IMR-90 (cell line): ENCODE results near the gene RIC3. TPM values are rescaled to one million over a fixed set of nuclear protein-coding genes. Genes with fewer than 3 reads are reported as not detected.

Source experiments
- ATAC-seq: fragments of 200-7000 bp; cut with Tn5 transposase; 2 replicates; pipeline ENCODE4 v1.9.1; 2020; ENCODE audit warnings: low read depth, mild to moderate bottlenecking, moderate library complexity
- BruUV-seq: library from RNA; stranded (reverse); fragments of 400-500 nt; replicated peaks from 2 replicates; lab custom pipeline; 2021; lab: Mats Ljungman, UMichigan
- CTCF ChIA-PET: fragments of 300-600 bp; formaldehyde crosslinking; extraction: SDS; loops from one replicate; lab custom pipeline; 2021; ENCODE audit warnings: antibody characterized with exemption; lab: Yijun Ruan, JAX
- POLR2A ChIA-PET: fragments of 300-600 bp; sonication (Branson Sonifier 250); formaldehyde crosslinking; loops from one replicate; lab custom pipeline; 2022; ENCODE audit warnings: antibody characterized with exemption; ENCODE audit not compliant: unreplicated experiment; lab: Charles Lee
- DNase-seq: peaks from one replicate; pipeline ENCODE4 v3.0.0; 2013
- H2AFZ ChIP-seq: replicated peaks from 2 replicates; pipeline ENCODE3; 2013; ENCODE audit warnings: low read length, mild to moderate bottlenecking; ENCODE audit not compliant: poor library complexity
- H2AK5ac ChIP-seq: 2 replicates; pipeline ENCODE4 v1.6.1; 2013; ENCODE audit warnings: low read depth, low read length, inconsistent platforms
- H2AK9ac ChIP-seq: replicated peaks from 2 replicates; pipeline ENCODE3; 2013; ENCODE audit warnings: mild to moderate bottlenecking, low read depth, low read length, moderate library complexity; ENCODE audit not compliant: poor library complexity
- H2BK120ac ChIP-seq: 2 replicates; pipeline ENCODE4 v1.6.1; 2013; ENCODE audit warnings: low read depth, low read length, inconsistent platforms
- H2BK15ac ChIP-seq: 3 replicates; pipeline ENCODE4 v1.6.1; 2013; ENCODE audit warnings: low read depth, low read length, inconsistent platforms
- H2BK20ac ChIP-seq: 2 replicates; pipeline ENCODE4 v1.6.1; 2013; ENCODE audit warnings: low read depth, mild to moderate bottlenecking, inconsistent platforms, low read length, moderate library complexity
- H2BK5ac ChIP-seq: 2 replicates; pipeline ENCODE4 v1.6.1; 2013; ENCODE audit warnings: mild to moderate bottlenecking, low read depth, low read length, inconsistent platforms; ENCODE audit not compliant: poor library complexity, severe bottlenecking
- H3K14ac ChIP-seq: replicated peaks from 2 replicates; pipeline ENCODE4 v1.6.1; 2013; ENCODE audit warnings: low read depth, low read length, inconsistent platforms
- H3K18ac ChIP-seq: 2 replicates; pipeline ENCODE4 v1.6.1; 2013; ENCODE audit warnings: low read depth, low read length, control low read depth
- H3K23ac ChIP-seq: 2 replicates; pipeline ENCODE4 v1.6.1; 2013; ENCODE audit warnings: low read depth, low read length, inconsistent platforms
- H3K27ac ChIP-seq: 2 replicates; pipeline ENCODE4 v1.5.1; 2013; ENCODE audit warnings: mild to moderate bottlenecking, control low read depth, low read length; ENCODE audit not compliant: insufficient read depth
- H3K27me3 ChIP-seq: 2 replicates; pipeline ENCODE4 v1.6.1; 2013; ENCODE audit warnings: low read length; ENCODE audit not compliant: control insufficient read depth, insufficient read depth
- H3K36me3 ChIP-seq: 2 replicates; pipeline ENCODE4 v1.6.1; 2013; ENCODE audit warnings: low read length, mixed read lengths; ENCODE audit not compliant: control insufficient read depth, insufficient read depth
- H3K4ac ChIP-seq: 2 replicates; pipeline ENCODE4 v1.6.1; 2013; ENCODE audit warnings: low read depth, low read length, inconsistent platforms
- H3K4me1 ChIP-seq: 2 replicates; pipeline ENCODE4 v1.6.1; 2013; ENCODE audit warnings: low read length, mixed read lengths; ENCODE audit not compliant: control insufficient read depth, insufficient read depth
- H3K4me2 ChIP-seq: 2 replicates; pipeline ENCODE4 v1.6.1; 2013; ENCODE audit warnings: low read depth, mild to moderate bottlenecking, control low read depth, low read length, moderate library complexity
- H3K4me3 ChIP-seq: 2 replicates; pipeline ENCODE4 v1.5.1; 2013; ENCODE audit warnings: low read depth, mild to moderate bottlenecking, control low read depth, low read length, moderate library complexity; ENCODE audit not compliant: insufficient read depth
- H3K56ac ChIP-seq: 2 replicates; pipeline ENCODE4 v1.6.1; 2013; ENCODE audit warnings: low read length, inconsistent platforms; ENCODE audit not compliant: insufficient read depth; ENCODE audit errors: extremely low read depth
- H3K79me1 ChIP-seq, 2 experiments: 2 replicates each; pipeline ENCODE4 v1.6.1; 2013; ENCODE audit warnings: low read length in 2 of 2, inconsistent platforms in 1 of 2, low read depth in 1 of 2
- H3K9ac ChIP-seq: 2 replicates; pipeline ENCODE4 v1.6.1; 2013; ENCODE audit warnings: low read depth, low read length, control low read depth
- H3K9me1 ChIP-seq: 2 replicates; pipeline ENCODE4 v1.6.1; 2013; ENCODE audit warnings: low read length, inconsistent platforms; ENCODE audit not compliant: insufficient read depth
- H3K9me3 ChIP-seq: 2 replicates; pipeline ENCODE4 v1.6.1; 2013; ENCODE audit warnings: low read length; ENCODE audit not compliant: control insufficient read depth, insufficient read depth
- H4K20me1 ChIP-seq: 2 replicates; pipeline ENCODE4 v1.6.1; 2013; ENCODE audit warnings: low read length, inconsistent platforms; ENCODE audit not compliant: insufficient read depth
- H4K5ac ChIP-seq: 2 replicates; pipeline ENCODE4 v1.6.1; 2013; ENCODE audit warnings: mild to moderate bottlenecking, low read depth, low read length, control low read depth
- H4K8ac ChIP-seq, 2 experiments: 2 replicates each; pipeline ENCODE4 v1.6.1; 2013; ENCODE audit warnings: low read depth in 2 of 2, low read length in 2 of 2, control low read depth in 1 of 2, inconsistent platforms in 1 of 2
- H4K91ac ChIP-seq: 2 replicates; pipeline ENCODE4 v1.6.1; 2013; ENCODE audit warnings: low read depth, low read length, inconsistent platforms; ENCODE audit not compliant: insufficient read depth
- BHLHE40 ChIP-seq: fragments of 150-350 bp; IDR thresholded peaks from 2 replicates; pipeline ENCODE4 v1.6.1; 2016; ENCODE audit warnings: mild to moderate bottlenecking, low read depth, low read length
- CEBPB ChIP-seq: IDR thresholded peaks from 2 replicates; pipeline ENCODE4 v1.6.1; 2012; ENCODE audit warnings: low read depth, low read length, improper control_type of control experiment
- CHD1 ChIP-seq: IDR thresholded peaks from 2 replicates; pipeline ENCODE4 v1.6.1; 2012; ENCODE audit warnings: low read depth, low read length, improper control_type of control experiment
- CTCF ChIP-seq: conservative IDR thresholded peaks from 2 replicates; pipeline ENCODE4 v1.5.1; 2012; ENCODE audit warnings: mild to moderate bottlenecking, low read depth, low read length, improper control_type of control experiment
- FOS ChIP-seq: fragments of 150-350 bp; IDR thresholded peaks from 2 replicates; pipeline ENCODE4 v1.6.1; 2016; ENCODE audit warnings: low read depth, low read length
- MAFK ChIP-seq: IDR thresholded peaks from 2 replicates; pipeline ENCODE4 v1.6.1; 2012; ENCODE audit warnings: low read depth, low read length, improper control_type of control experiment
- MAZ ChIP-seq: IDR thresholded peaks from 2 replicates; pipeline ENCODE4 v1.6.1; 2012; ENCODE audit warnings: low read depth, mild to moderate bottlenecking, low read length, improper control_type of control experiment, moderate library complexity, borderline replicate concordance
- MXI1 ChIP-seq: IDR thresholded peaks from 2 replicates; pipeline ENCODE4 v1.6.1; 2012; ENCODE audit warnings: low read depth, mild to moderate bottlenecking, low read length, moderate library complexity, borderline replicate concordance
- NFE2L2 ChIP-seq: fragments of 150-350 bp; IDR thresholded peaks from 2 replicates; pipeline ENCODE4 v1.6.1; 2016; ENCODE audit warnings: low read depth, mild to moderate bottlenecking, low read length
- POLR2A ChIP-seq: IDR thresholded peaks from 2 replicates; pipeline ENCODE4 v1.6.1; 2012; ENCODE audit warnings: mild to moderate bottlenecking, low read depth, low read length
- RAD21 ChIP-seq: IDR thresholded peaks from 2 replicates; pipeline ENCODE4 v1.6.1; 2012; ENCODE audit warnings: low read length, improper control_type of control experiment
- RCOR1 ChIP-seq: IDR thresholded peaks from 2 replicates; pipeline ENCODE4 v1.6.1; 2012; ENCODE audit warnings: mild to moderate bottlenecking, low read length, improper control_type of control experiment; ENCODE audit not compliant: insufficient replicate concordance
- RFX5 ChIP-seq: IDR thresholded peaks from 2 replicates; pipeline ENCODE4 v1.8.0; 2012; ENCODE audit warnings: low read depth, mild to moderate bottlenecking, low read length, moderate library complexity
- SMC3 ChIP-seq: fragments of 150-350 bp; IDR thresholded peaks from 2 replicates; pipeline ENCODE4 v1.6.1; 2016; ENCODE audit warnings: low read depth, mild to moderate bottlenecking, antibody characterized with exemption, low read length, moderate library complexity
- USF2 ChIP-seq: fragments of 150-350 bp; IDR thresholded peaks from 2 replicates; pipeline ENCODE4 v1.6.1; 2017; ENCODE audit warnings: mild to moderate bottlenecking, antibody characterized with exemption, low read length, low read depth
- WGBS, 2 experiments: methylation state at CpG; one replicate each; pipeline versions ENCODE4 v1.1.5 to v1.1.7; 2013; ENCODE audit warnings: missing lambda C conversion rate in 2 of 2; ENCODE audit not compliant: insufficient read length in 1 of 2; ENCODE audit errors: extremely low coverage in 2 of 2; 5-methylcytosine and 5-hydroxymethylcytosine counted together
- dilution Hi-C: fragments of 300-500 bp; cut with HindIII; formaldehyde crosslinking; loops from one replicate; pipeline ENCODE4 v1.14.3; 2018; ENCODE audit warnings: low sequenced_read_pairs; ENCODE audit not compliant: unreplicated experiment
- in situ Hi-C: fragments of 300-500 bp; cut with MboI; formaldehyde crosslinking; loops from 3 replicates; pipeline ENCODE4 v1.14.3; 2019; ENCODE audit warnings: low sequenced_read_pairs, inconsistent platforms, mixed read lengths
- intact Hi-C: fragments of 100-400 bp; cut with micrococcal nuclease; formaldehyde crosslinking; loops from 2 replicates; pipeline ENCODE4 v1.10.0; 2022
- polyA plus RNA-seq, 3 experiments: library from polyadenylated mRNA; depleted of rRNA; stranded (reverse); fragments of >200 nt; gene quantifications; 2 replicates each; pipeline ENCODE4 v1.2.3, GENCODE V29; 2012; ENCODE audit warnings: low replicate concordance in 1 of 3
- total RNA-seq: library from RNA; depleted of rRNA; stranded (reverse); fragments of >200 nt; gene quantifications from 2 replicates; pipeline ENCODE4 v1.2.3, GENCODE V29; 2012
- TF ChIP-seq, protein P1 (sequence below): fragments of 150-350 bp; IDR thresholded peaks from 2 replicates; pipeline ENCODE4 v1.6.1; 2016; ENCODE audit warnings: low read depth, mild to moderate bottlenecking, low read length, moderate library complexity, borderline replicate concordance

Gene RIC3
- total and polyA plus RNA-seq, 2 of the 4 experiments (the other 2 are of a cell fraction) = not detected

- H3K23ac ChIP-seq = no peak overlapping the region
- H3K27me3 ChIP-seq = no peaks in the 10 kb centered on the region
- no CpG with 5 or more reads among the region's 2 CpGs for WGBS, 2 experiments
- H3K4me3 ChIP-seq = no peak overlapping the region
- H2AK9ac ChIP-seq = no peak overlapping the region
- H3K56ac ChIP-seq = no peak overlapping the region
- ChIA-PET CTCF (interaction anchor here (0.6 to 1.7 kb wide), 4 partner anchors 14 to 97 kb away, joined by 3 read pairs; no protein-coding TSS in a partner anchor), POLR2A (no interaction called here)
- no peak overlapping the region for H2BK20ac ChIP-seq
- no peaks in the 10 kb centered on the region; the same call in 1 of the 2 replicates for H3K4me1 ChIP-seq
- no peak overlapping the region for H3K27ac ChIP-seq
- no peak overlapping the region for H2BK120ac ChIP-seq
- in situ Hi-C loops (no loop called here), intact Hi-C loops (no loop called here), dilution Hi-C loops (no loop called here)
- no peak overlapping the region for H4K91ac ChIP-seq
- no peak overlapping the region for H3K9ac ChIP-seq
- no TSS peak for BruUV-seq
- H3K9me1 ChIP-seq = no peaks in the 10 kb centered on the region; the same call in 1 of the 2 replicates
- H3K36me3 ChIP-seq = peaks cover 16% of the 10 kb centered on the region
- no peak for TF ChIP-seq BHLHE40
- no peak for TF ChIP-seq MAFK
- TF ChIP-seq CTCF = no peak
- no peak for TF ChIP-seq CHD1
- TF ChIP-seq, protein P1, sequence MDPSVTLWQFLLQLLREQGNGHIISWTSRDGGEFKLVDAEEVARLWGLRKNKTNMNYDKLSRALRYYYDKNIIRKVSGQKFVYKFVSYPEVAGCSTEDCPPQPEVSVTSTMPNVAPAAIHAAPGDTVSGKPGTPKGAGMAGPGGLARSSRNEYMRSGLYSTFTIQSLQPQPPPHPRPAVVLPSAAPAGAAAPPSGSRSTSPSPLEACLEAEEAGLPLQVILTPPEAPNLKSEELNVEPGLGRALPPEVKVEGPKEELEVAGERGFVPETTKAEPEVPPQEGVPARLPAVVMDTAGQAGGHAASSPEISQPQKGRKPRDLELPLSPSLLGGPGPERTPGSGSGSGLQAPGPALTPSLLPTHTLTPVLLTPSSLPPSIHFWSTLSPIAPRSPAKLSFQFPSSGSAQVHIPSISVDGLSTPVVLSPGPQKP = no peak
- no peak for TF ChIP-seq MXI1
- no peak for TF ChIP-seq MAZ
- no peak for TF ChIP-seq RCOR1
- TF ChIP-seq USF2 = no peak
- no peak for TF ChIP-seq SMC3
- no peak for TF ChIP-seq RAD21
- TF ChIP-seq RFX5 = no peak
- no peak for TF ChIP-seq POLR2A
- no peak for TF ChIP-seq CEBPB
- no peak for TF ChIP-seq FOS
- no peak for TF ChIP-seq NFE2L2
- ATAC-seq (no peak), DNase-seq (no peak)
- no peak overlapping the region for H2AK5ac ChIP-seq
- no peak overlapping the region for H4K5ac ChIP-seq
- H3K4me2 ChIP-seq = no peak overlapping the region
- H2BK15ac ChIP-seq = no peak overlapping the region
- H4K8ac ChIP-seq = no peak overlapping the region
- no peak overlapping the region for H3K4ac ChIP-seq
- no peaks in the 10 kb centered on the region for H3K79me1 ChIP-seq
- H2BK5ac ChIP-seq = no peak overlapping the region
- no peak overlapping the region for H3K18ac ChIP-seq
- H2AFZ ChIP-seq = no peak overlapping the region
- H3K9me3 ChIP-seq = no peaks in the 10 kb centered on the region
- H3K14ac ChIP-seq = no peak overlapping the region
- no peaks in the 10 kb centered on the region for H4K20me1 ChIP-seq
These were observed 64.9 kb downstream of the RIC3 start for GRCh38 chr11:8103909-8104308.
